Neutrophil (primary cell): ENCODE results near the gene TSC22D1.

Experiments
- H3K27ac ChIP-seq: fragments of 200-600 bp; sonication (generic); 2 replicates; pipeline ENCODE4 v1.5.1; 2016; ENCODE audit warnings: mild to moderate bottlenecking, moderate library complexity
- H3K27me3 ChIP-seq: fragments of 200-600 bp; sonication (generic); 2 replicates; pipeline ENCODE4 v1.6.0; 2016; ENCODE audit warnings: mild to moderate bottlenecking
- H3K36me3 ChIP-seq: fragments of 200-600 bp; sonication (generic); 2 replicates; pipeline ENCODE4 v1.5.1; 2017
- H3K4me1 ChIP-seq, 2 experiments: fragments of 200-600 bp in 1 of 2; sonication (generic) in 1 of 2; 1 replicate in 1 of 2; 2 replicates in 1 of 2; pipeline versions ENCODE4 v1.5.1 to v1.6.1; 2013 to 2016; ENCODE audit warnings: low read depth in 1 of 2, low read length in 1 of 2, mild to moderate bottlenecking in 1 of 2, moderate library complexity in 1 of 2; ENCODE audit not compliant: control insufficient read depth in 1 of 2, insufficient read depth in 1 of 2
- H3K4me3 ChIP-seq, 2 experiments: fragments of 200-600 bp in 1 of 2; sonication (generic) in 1 of 2; 1 replicate in 1 of 2; 2 replicates in 1 of 2; pipeline ENCODE4 v1.5.1; 2013 to 2016; ENCODE audit warnings: low read depth in 1 of 2, low read length in 1 of 2, mild to moderate bottlenecking in 1 of 2, moderate library complexity in 1 of 2
- H3K9me3 ChIP-seq: fragments of 200-600 bp; sonication (generic); 2 replicates; pipeline ENCODE4 v1.5.1; 2016
- CTCF ChIP-seq: fragments of 200-600 bp; sonication (generic); IDR thresholded peaks from 2 replicates; pipeline ENCODE4 v1.5.1; 2016; ENCODE audit warnings: antibody characterized with exemption

Gene TSC22D1

GRCh38 chr13:44504116-44504515, 72.0 kb downstream of the TSC22D1 start:
- no peaks in the 10 kb centered on the region for H3K4me1 ChIP-seq
- no peaks in the 10 kb centered on the region for H3K36me3 ChIP-seq
- H3K4me3 ChIP-seq = no peak overlapping the region
- H3K27ac ChIP-seq = no peak overlapping the region
- H3K9me3 ChIP-seq = no peaks in the 10 kb centered on the region
- no peak for TF ChIP-seq CTCF
- no peaks in the 10 kb centered on the region for H3K27me3 ChIP-seq

GRCh38 chr13:44498969-44499368, 77.2 kb downstream of the TSC22D1 start:
- no peaks in the 10 kb centered on the region for H3K27me3 ChIP-seq
- H3K4me3 ChIP-seq = no peak overlapping the region
- no peak for TF ChIP-seq CTCF
- no peaks in the 10 kb centered on the region for H3K9me3 ChIP-seq
- H3K4me1 ChIP-seq = no peaks in the 10 kb centered on the region
- H3K27ac ChIP-seq = no peak overlapping the region
- H3K36me3 ChIP-seq = no peaks in the 10 kb centered on the region

- Histone ChIP-seq H3K27me3 (no peaks in the 10 kb centered on the region), H3K36me3 (no peaks in the 10 kb centered on the region), H3K27ac (no peak overlapping the region), H3K4me3 (no peak overlapping the region), H3K4me1 (no peaks in the 10 kb centered on the region), H3K9me3 (no peaks in the 10 kb centered on the region)
- no peak for TF ChIP-seq CTCF
Measured at GRCh38 chr13:44498502-44498901, 77.6 kb downstream of the TSC22D1 start.

GRCh38 chr13:44497801-44498200, 78.3 kb downstream of the TSC22D1 start:
- no peak overlapping the region for H3K27ac ChIP-seq
- H3K36me3 ChIP-seq = no peaks in the 10 kb centered on the region
- no peak for TF ChIP-seq CTCF
- no peak overlapping the region for H3K4me3 ChIP-seq
- H3K9me3 ChIP-seq = no peaks in the 10 kb centered on the region
- no peaks in the 10 kb centered on the region for H3K4me1 ChIP-seq
- no peaks in the 10 kb centered on the region for H3K27me3 ChIP-seq

- H3K4me1 ChIP-seq = no peaks in the 10 kb centered on the region
- H3K27ac ChIP-seq = no peak overlapping the region
- no peaks in the 10 kb centered on the region for H3K36me3 ChIP-seq
- TF ChIP-seq CTCF = no peak
- H3K9me3 ChIP-seq = no peaks in the 10 kb centered on the region
- H3K4me3 ChIP-seq = no peak overlapping the region
- no peaks in the 10 kb centered on the region for H3K27me3 ChIP-seq
Measured at GRCh38 chr13:44493213-44493812, 82.8 kb downstream of the TSC22D1 start.

GRCh38 chr13:44489751-44490150, 86.4 kb downstream of the TSC22D1 start:
- TF ChIP-seq CTCF = no peak
- Histone ChIP-seq H3K36me3 (no peaks in the 10 kb centered on the region), H3K27ac (no peak overlapping the region), H3K9me3 (no peaks in the 10 kb centered on the region), H3K27me3 (no peaks in the 10 kb centered on the region), H3K4me3 (no peak overlapping the region), H3K4me1 (peaks cover under 1 to 5% of the 10 kb centered on the region in 2 experiments)
